ENCODE data around the gene ABCD1. TPM values are rescaled to one million over a fixed set of nuclear protein-coding genes. Genes with fewer than 3 reads are reported as not detected.

The ABCD1 gene
- polyA plus RNA-seq, 3 donors = 7.9 to 9.8 (median 8.0) TPM

GRCh38 chrX:153778181-153778580 is 53.5 kb downstream of the ABCD1 start:
- DNase-seq (ENCODE audit: extremely low read depth in 1 of 11, low read depth in 9 of 11, low spot score in 4 of 11) = no peak

GRCh38 chrX:153778684-153779101 is 54.0 kb downstream of the ABCD1 start:
- DNase-seq (ENCODE audit: extremely low read depth in 1 of 11, low read depth in 9 of 11, low spot score in 4 of 11) = no peak

- DNase-seq (ENCODE audit: extremely low read depth in 1 of 11, low read depth in 9 of 11, low spot score in 4 of 11) = no peak
These were observed 55.4 kb downstream of the ABCD1 start for GRCh38 chrX:153779891-153780677.

GRCh38 chrX:153780678-153781427 is 56.2 kb downstream of the ABCD1 start, which contains the start of gene SRPK3:
Gene SRPK3 (plus strand): TSS chrX:153781041. CDS start chrX:153781087, 46 bp downstream.
- peak in 1 of 11 donors; percentile 39 for DNase-seq (ENCODE audit: extremely low read depth in 1 of 11, low read depth in 9 of 11, low spot score in 4 of 11)

GRCh38 chrX:153781428-153782047 is 56.9 kb downstream of the ABCD1 start:
- no peak for DNase-seq (ENCODE audit: extremely low read depth in 1 of 11, low read depth in 9 of 11, low spot score in 4 of 11)

- no peak for DNase-seq (ENCODE audit: extremely low read depth in 1 of 11, low read depth in 9 of 11, low spot score in 4 of 11)
These were observed 57.7 kb downstream of the ABCD1 start for GRCh38 chrX:153782313-153782712.

GRCh38 chrX:153782871-153783270 is 58.2 kb downstream of the ABCD1 start:
- DNase-seq (ENCODE audit: extremely low read depth in 1 of 11, low read depth in 9 of 11, low spot score in 4 of 11) = no peak

- no peak for DNase-seq (ENCODE audit: extremely low read depth in 1 of 11, low read depth in 9 of 11, low spot score in 4 of 11)
These were observed 58.8 kb downstream of the ABCD1 start for GRCh38 chrX:153783378-153784013.

GRCh38 chrX:153784325-153784967 is 59.8 kb downstream of the ABCD1 start:
- no peak for DNase-seq (ENCODE audit: extremely low read depth in 1 of 11, low read depth in 9 of 11, low spot score in 4 of 11)

- DNase-seq (ENCODE audit: extremely low read depth in 1 of 11, low read depth in 9 of 11, low spot score in 4 of 11) = no peak
These were observed 62.0 kb downstream of the ABCD1 start for GRCh38 chrX:153786669-153787068.

GRCh38 chrX:153789654-153790053 is 65.0 kb downstream of the ABCD1 start:
- DNase-seq (ENCODE audit: extremely low read depth in 1 of 11, low read depth in 9 of 11, low spot score in 4 of 11) = no peak

GRCh38 chrX:153791104-153791852 is 66.6 kb downstream of the ABCD1 start:
- no peak for DNase-seq (ENCODE audit: extremely low read depth in 1 of 11, low read depth in 9 of 11, low spot score in 4 of 11)

- DNase-seq (ENCODE audit: extremely low read depth in 1 of 11, low read depth in 9 of 11, low spot score in 4 of 11) = no peak
These were observed 67.7 kb downstream of the ABCD1 start for GRCh38 chrX:153792368-153792767.

GRCh38 chrX:153793291-153793690 is 68.6 kb downstream of the ABCD1 start:
- no peak for DNase-seq (ENCODE audit: extremely low read depth in 1 of 11, low read depth in 9 of 11, low spot score in 4 of 11)

All from renal cortex interstitium (tissue), 11 donors.